ENCODE results near the gene RAB25. TPM values are rescaled to one million over a fixed set of nuclear protein-coding genes. Genes with fewer than 3 reads are reported as not detected.

The RAB25 gene
- polyA plus RNA-seq, 1 donor (not counting 4 experiments of a cell fraction or from before 2014, with no cell fraction given): 93.4 TPM

GRCh38 chr1:156101880-156102279 is 40.9 kb downstream of the RAB25 start:
- Histone ChIP-seq H3K27ac (ENCODE audit: control insufficient read depth, insufficient read depth, low read length) (no peak overlapping the region), H2AFZ (ENCODE audit: control insufficient read depth, low read length) (no peak overlapping the region)
- no peak for FAIRE-seq

GRCh38 chr1:156102633-156103511 is 41.9 kb downstream of the RAB25 start:
- dilution Hi-C loops (cut with MboI; ENCODE audit: extremely low pct_ligation_motif_present, low sequenced_read_pairs): no loop called here
- no peak for FAIRE-seq
- H3K9ac ChIP-seq (ENCODE audit: control insufficient read depth, extremely low read depth, insufficient read depth, low read length): peak overlapping the region; percentile 81

More at GRCh38 chr1:156101880-156102279, 40.9 kb downstream of the RAB25 start:
- H3K9me1 ChIP-seq (ENCODE audit: control insufficient read depth, extremely low read depth, insufficient read depth, low read length): peaks cover 2% of the 10 kb centered on the region
- TF ChIP-seq EZH2 (IDR thresholded peaks at IDR 0.05; ENCODE audit: low read length): no peak
- TF ChIP-seq, protein P1, sequence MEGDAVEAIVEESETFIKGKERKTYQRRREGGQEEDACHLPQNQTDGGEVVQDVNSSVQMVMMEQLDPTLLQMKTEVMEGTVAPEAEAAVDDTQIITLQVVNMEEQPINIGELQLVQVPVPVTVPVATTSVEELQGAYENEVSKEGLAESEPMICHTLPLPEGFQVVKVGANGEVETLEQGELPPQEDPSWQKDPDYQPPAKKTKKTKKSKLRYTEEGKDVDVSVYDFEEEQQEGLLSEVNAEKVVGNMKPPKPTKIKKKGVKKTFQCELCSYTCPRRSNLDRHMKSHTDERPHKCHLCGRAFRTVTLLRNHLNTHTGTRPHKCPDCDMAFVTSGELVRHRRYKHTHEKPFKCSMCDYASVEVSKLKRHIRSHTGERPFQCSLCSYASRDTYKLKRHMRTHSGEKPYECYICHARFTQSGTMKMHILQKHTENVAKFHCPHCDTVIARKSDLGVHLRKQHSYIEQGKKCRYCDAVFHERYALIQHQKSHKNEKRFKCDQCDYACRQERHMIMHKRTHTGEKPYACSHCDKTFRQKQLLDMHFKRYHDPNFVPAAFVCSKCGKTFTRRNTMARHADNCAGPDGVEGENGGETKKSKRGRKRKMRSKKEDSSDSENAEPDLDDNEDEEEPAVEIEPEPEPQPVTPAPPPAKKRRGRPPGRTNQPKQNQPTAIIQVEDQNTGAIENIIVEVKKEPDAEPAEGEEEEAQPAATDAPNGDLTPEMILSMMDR (optimal IDR thresholded peaks at IDR 0.05 in 1 of 3, IDR thresholded peaks at IDR 0.05 in 1 of 3, conservative IDR thresholded peaks at IDR 0.05 in 1 of 3; ENCODE audit: extremely low read depth in 1 of 3, insufficient read depth in 2 of 3, low read length in 3 of 3): no peak
- no peak overlapping the region for H3K9ac ChIP-seq (ENCODE audit: control insufficient read depth, extremely low read depth, insufficient read depth, low read length)
- H3K4me1 ChIP-seq (ENCODE audit: control insufficient read depth, extremely low read depth, insufficient read depth, low read length): peaks cover 71% of the 10 kb centered on the region
- H3K79me2 ChIP-seq (ENCODE audit: control insufficient read depth, insufficient read depth, low read length): peaks cover 2% of the 10 kb centered on the region
- H4K20me1 ChIP-seq (ENCODE audit: control insufficient read depth, extremely low read depth, insufficient read depth, low read length): no peaks in the 10 kb centered on the region
- H3K36me3 ChIP-seq (ENCODE audit: control insufficient read depth in 2 of 2, extremely low read depth in 1 of 2, insufficient read depth in 2 of 2, low read length in 2 of 2): no peaks in the 10 kb centered on the region
- H3K4me3 ChIP-seq (ENCODE audit: control insufficient read depth in 2 of 3, extremely low read depth in 1 of 3, insufficient read depth in 2 of 3, low read depth in 1 of 3, low read length in 3 of 3): no peak overlapping the region
- H3K9me3 ChIP-seq (ENCODE audit: control insufficient read depth, low read depth, low read length): no peaks in the 10 kb centered on the region
- H3K4me2 ChIP-seq (ENCODE audit: control insufficient read depth, extremely low read depth, insufficient read depth, low read depth, low read length): peak overlapping the region; percentile 2
- no peaks in the 10 kb centered on the region for H3K27me3 ChIP-seq (ENCODE audit: control insufficient read depth, extremely low read depth, insufficient read depth, low read length)
- dilution Hi-C loops (cut with MboI; ENCODE audit: extremely low pct_ligation_motif_present, low sequenced_read_pairs): no loop called here
- DNase-seq (ENCODE audit: low read depth, low spot score): no peak

More at GRCh38 chr1:156102633-156103511, 41.9 kb downstream of the RAB25 start:
- H3K9me1 ChIP-seq (ENCODE audit: control insufficient read depth, extremely low read depth, insufficient read depth, low read length): peaks cover 2% of the 10 kb centered on the region
- H3K27ac ChIP-seq (ENCODE audit: control insufficient read depth, insufficient read depth, low read length): peak overlapping the region; percentile 93
- H3K4me1 ChIP-seq (ENCODE audit: control insufficient read depth, extremely low read depth, insufficient read depth, low read length): peaks cover 70% of the 10 kb centered on the region
- no peaks in the 10 kb centered on the region for H3K27me3 ChIP-seq (ENCODE audit: control insufficient read depth, extremely low read depth, insufficient read depth, low read length)
- H3K36me3 ChIP-seq (ENCODE audit: control insufficient read depth in 2 of 2, extremely low read depth in 1 of 2, insufficient read depth in 2 of 2, low read length in 2 of 2): no peaks in the 10 kb centered on the region
- DNase-seq (ENCODE audit: low read depth, low spot score): no peak
- TF ChIP-seq, protein P1 (optimal IDR thresholded peaks at IDR 0.05 in 1 of 3, IDR thresholded peaks at IDR 0.05 in 1 of 3, conservative IDR thresholded peaks at IDR 0.05 in 1 of 3; ENCODE audit: extremely low read depth in 1 of 3, insufficient read depth in 2 of 3, low read length in 3 of 3): no peak
- TF ChIP-seq EZH2 (IDR thresholded peaks at IDR 0.05; ENCODE audit: low read length): no peak
- H2AFZ ChIP-seq (ENCODE audit: control insufficient read depth, low read length): no peak overlapping the region
- H3K4me3 ChIP-seq (ENCODE audit: control insufficient read depth in 2 of 3, extremely low read depth in 1 of 3, insufficient read depth in 2 of 3, low read depth in 1 of 3, low read length in 3 of 3): no peak overlapping the region
- H4K20me1 ChIP-seq (ENCODE audit: control insufficient read depth, extremely low read depth, insufficient read depth, low read length): no peaks in the 10 kb centered on the region
- H3K9me3 ChIP-seq (ENCODE audit: control insufficient read depth, low read depth, low read length): no peaks in the 10 kb centered on the region
- peaks cover 2% of the 10 kb centered on the region for H3K79me2 ChIP-seq (ENCODE audit: control insufficient read depth, insufficient read depth, low read length)
- H3K4me2 ChIP-seq (ENCODE audit: control insufficient read depth, extremely low read depth, insufficient read depth, low read depth, low read length): peak overlapping the region; percentile 81

Measured in keratinocyte (primary cell).